Stomach smooth muscle (tissue), 2 donors: Measurements from ENCODE around the gene ZNF70.

Source experiments
- H3K27ac ChIP-seq: one replicate; pipeline ENCODE4 v1.7.0; 2013; ENCODE audit warnings: mild to moderate bottlenecking, low read length, inconsistent platforms
- H3K27me3 ChIP-seq, 2 donors: one replicate each; pipeline ENCODE4 v1.7.0; 2013; ENCODE audit warnings: low read length in 2 of 2; ENCODE audit not compliant: insufficient read depth in 2 of 2, control insufficient read depth in 1 of 2
- H3K36me3 ChIP-seq, 2 donors: one replicate each; pipeline ENCODE4 v1.7.0; 2013; ENCODE audit warnings: low read length in 2 of 2; ENCODE audit not compliant: control insufficient read depth in 2 of 2, insufficient read depth in 2 of 2
- H3K4me1 ChIP-seq: one replicate; pipeline ENCODE4 v1.7.0; 2013; ENCODE audit warnings: low read length; ENCODE audit not compliant: control insufficient read depth, insufficient read depth
- H3K4me3 ChIP-seq, 2 donors: one replicate each; pipeline ENCODE4 v1.7.0; 2013; ENCODE audit warnings: low read length in 2 of 2
- H3K9ac ChIP-seq, 2 donors: one replicate each; pipeline ENCODE4 v1.7.0; 2013; ENCODE audit warnings: low read length in 2 of 2, mild to moderate bottlenecking in 1 of 2
- H3K9me3 ChIP-seq, 2 donors: one replicate each; pipeline ENCODE4 v1.7.0; 2013; ENCODE audit warnings: low read length in 2 of 2; ENCODE audit not compliant: control insufficient read depth in 2 of 2
- donor health status: healthy.
- donor health status: Pancreatic carcinoma.

ZNF70 gene

DNA sequence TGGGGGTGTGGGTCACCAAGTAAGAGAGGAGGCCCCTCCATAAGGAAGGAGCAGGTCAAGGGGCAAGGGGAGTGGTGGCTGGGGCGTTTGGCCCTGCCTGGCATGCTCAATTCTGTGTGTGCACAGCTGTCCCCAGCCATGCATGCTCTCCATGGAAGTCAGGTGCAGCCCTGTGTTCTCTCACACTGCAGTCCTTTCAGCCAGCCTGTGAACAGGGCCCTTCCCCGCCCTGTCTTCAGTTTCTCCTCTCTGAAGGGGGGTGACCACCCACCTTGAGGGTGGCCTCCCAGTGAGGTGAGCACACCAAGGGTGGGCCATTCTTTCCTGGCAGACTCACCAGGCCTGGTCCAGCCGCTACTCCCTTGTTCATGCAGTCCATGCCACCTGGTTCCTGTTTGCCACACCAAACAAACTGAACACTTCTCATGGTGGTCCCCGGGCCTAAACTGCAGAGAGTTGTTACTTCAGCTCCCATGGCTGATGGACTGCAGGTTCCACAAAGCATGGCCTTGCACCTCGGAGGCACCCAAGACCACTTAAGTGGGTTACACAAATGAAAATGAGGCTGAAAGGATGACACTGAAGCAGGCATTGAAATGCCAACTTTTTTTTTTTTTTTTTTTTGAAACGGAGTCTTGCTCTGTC lies 18.5 kb upstream of the ZNF70 start:
- H3K27me3 ChIP-seq, result no peaks in the 10 kb centered on the region
- peak overlapping the region in 1 of 2 donors; percentile 55 for H3K9ac ChIP-seq
- H3K27ac ChIP-seq, result peak overlapping the region; percentile 86

GRCh38 chr22:23767673-23768548 lies 17.0 kb upstream of the ZNF70 start, which contains the start of gene CHCHD10:
CHCHD10 (minus strand) TSS chr22:23767972; CDS start chr22:23767874, 98 bp downstream.
- H3K9me3 ChIP-seq, result no peaks in the 10 kb centered on the region
- peaks cover 52% of the 10 kb centered on the region for H3K4me1 ChIP-seq
- H3K27me3 ChIP-seq, result no peaks in the 10 kb centered on the region
- peak within 1 kb of the TSS; percentile 86 to 88 for H3K9ac ChIP-seq
- peak within 1 kb of the TSS; percentile 84 to 90 for H3K4me3 ChIP-seq
- H3K27ac ChIP-seq, result peak within 1 kb of the TSS; percentile 86
- H3K36me3 ChIP-seq, result no peaks in the 10 kb centered on the region

More for the DNA sequence above, 18.5 kb upstream of the ZNF70 start:
- H3K36me3 ChIP-seq, result no peaks in the 10 kb centered on the region
- H3K4me3 ChIP-seq, result no peak overlapping the region
- no peaks in the 10 kb centered on the region for H3K9me3 ChIP-seq
- peaks cover 54% of the 10 kb centered on the region for H3K4me1 ChIP-seq

DNA sequence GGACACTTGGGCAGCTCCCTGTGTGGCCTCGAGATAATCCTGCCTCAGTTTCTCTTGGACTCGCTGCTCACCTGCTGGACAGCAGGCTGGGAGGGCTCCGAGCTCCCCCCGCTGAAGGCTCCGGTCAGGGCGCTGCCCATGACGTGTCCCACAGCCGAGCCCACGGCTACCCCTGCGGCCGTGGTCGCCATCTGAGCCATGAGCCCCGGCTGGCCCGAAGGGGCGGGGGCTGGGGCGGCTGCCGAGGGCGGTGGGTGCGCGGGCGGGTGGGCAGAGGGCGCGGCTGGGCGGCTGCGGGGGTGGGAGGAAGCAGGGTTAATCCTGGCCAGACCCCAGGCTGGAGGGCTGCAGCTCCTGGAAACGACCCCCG lies 16.4 kb upstream of the ZNF70 start:
- Histone ChIP-seq H3K27ac (peak overlapping the region; percentile 86), H3K4me1 (peaks cover 52% of the 10 kb centered on the region), H3K9ac (peak overlapping the region; percentile 86 to 88), H3K9me3 (no peaks in the 10 kb centered on the region), H3K27me3 (no peaks in the 10 kb centered on the region), H3K36me3 (no peaks in the 10 kb centered on the region), H3K4me3 (peak overlapping the region; percentile 84 to 90)

GRCh38 chr22:23764899-23765881 lies 14.3 kb upstream of the ZNF70 start:
- Histone ChIP-seq H3K4me1 (peaks cover 43% of the 10 kb centered on the region), H3K36me3 (no peaks in the 10 kb centered on the region), H3K9me3 (no peaks in the 10 kb centered on the region), H3K9ac (no peak overlapping the region), H3K4me3 (no peak overlapping the region), H3K27me3 (no peaks in the 10 kb centered on the region), H3K27ac (no peak overlapping the region)

GRCh38 chr22:23763954-23764353 lies 13.0 kb upstream of the ZNF70 start:
- no peaks in the 10 kb centered on the region for H3K36me3 ChIP-seq
- H3K27me3 ChIP-seq, result no peaks in the 10 kb centered on the region
- H3K4me3 ChIP-seq, result peak overlapping the region in 1 of 2 donors; percentile 35
- peaks cover 37% of the 10 kb centered on the region for H3K4me1 ChIP-seq
- H3K9ac ChIP-seq, result no peak overlapping the region
- no peak overlapping the region for H3K27ac ChIP-seq
- no peaks in the 10 kb centered on the region for H3K9me3 ChIP-seq

DNA sequence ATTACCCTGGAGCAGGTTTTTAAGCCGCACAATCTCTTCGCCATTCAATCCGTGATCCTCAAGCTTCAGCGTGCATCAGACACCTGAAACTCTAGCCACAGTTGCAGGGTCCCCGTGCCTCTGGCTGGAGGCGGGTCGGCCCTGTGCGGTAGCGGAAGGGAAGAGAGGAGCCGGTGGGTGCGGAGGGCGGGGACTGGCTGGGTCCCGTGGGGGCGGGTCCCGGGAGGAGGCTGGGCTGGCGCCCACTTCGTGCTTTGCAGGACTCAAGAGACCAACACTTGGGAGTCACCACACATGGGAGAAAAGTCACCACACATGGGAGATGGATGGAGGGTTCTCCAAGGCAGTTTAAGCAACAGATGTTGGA lies 12.7 kb upstream of the ZNF70 start:
- Histone ChIP-seq H3K27me3 (no peaks in the 10 kb centered on the region), H3K9me3 (no peaks in the 10 kb centered on the region), H3K4me1 (peaks cover 36% of the 10 kb centered on the region), H3K4me3 (peak overlapping the region in 1 of 2 donors; percentile 35), H3K27ac (no peak overlapping the region), H3K36me3 (no peaks in the 10 kb centered on the region), H3K9ac (no peak overlapping the region)

GRCh38 chr22:23762842-23763578 lies 12.1 kb upstream of the ZNF70 start, which contains the start of gene C22orf15:
C22orf15 (plus strand) TSS chr22:23762990; CDS start chr22:23763307, 317 bp downstream.
- H3K4me1 ChIP-seq, result peaks cover 30% of the 10 kb centered on the region
- H3K27ac ChIP-seq, result no peak within 1 kb of the TSS
- H3K9me3 ChIP-seq, result no peaks in the 10 kb centered on the region
- no peaks in the 10 kb centered on the region for H3K27me3 ChIP-seq
- peak within 1 kb of the TSS in 1 of 2 donors; percentile 35 for H3K4me3 ChIP-seq
- H3K9ac ChIP-seq, result peak within 1 kb of the TSS in 1 of 2 donors; percentile 13
- H3K36me3 ChIP-seq, result no peaks in the 10 kb centered on the region

DNA sequence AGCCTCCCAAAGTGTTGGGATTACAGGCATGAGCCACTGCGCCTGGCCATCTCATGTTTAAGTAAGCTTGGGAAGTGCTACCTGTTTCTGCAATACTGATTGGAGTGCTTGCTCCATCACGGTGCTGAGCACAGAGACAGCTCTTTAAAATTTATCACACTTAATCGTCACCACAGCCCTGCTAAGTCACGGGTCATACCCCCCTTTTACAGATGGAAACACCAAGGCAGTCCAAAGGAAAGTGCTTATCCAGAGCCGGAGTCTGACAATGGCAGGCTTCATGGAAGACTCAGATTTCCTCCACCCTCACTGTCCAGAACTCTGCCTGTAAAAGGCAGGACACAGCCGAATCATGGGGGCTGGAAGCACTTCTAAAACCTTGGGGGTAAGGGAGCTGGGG lies 9.1 kb upstream of the ZNF70 start:
- Histone ChIP-seq H3K27ac (no peak overlapping the region), H3K4me3 (no peak overlapping the region), H3K9ac (no peak overlapping the region), H3K36me3 (no peaks in the 10 kb centered on the region), H3K4me1 (peaks cover 20% of the 10 kb centered on the region), H3K27me3 (no peaks in the 10 kb centered on the region), H3K9me3 (no peaks in the 10 kb centered on the region)

- H3K27ac ChIP-seq, result no peak overlapping the region
- H3K9me3 ChIP-seq, result no peaks in the 10 kb centered on the region
- H3K4me1 ChIP-seq, result peaks cover 17% of the 10 kb centered on the region
- H3K36me3 ChIP-seq, result no peaks in the 10 kb centered on the region
- no peaks in the 10 kb centered on the region for H3K27me3 ChIP-seq
- no peak overlapping the region for H3K4me3 ChIP-seq
- H3K9ac ChIP-seq, result no peak overlapping the region
These were observed 8.7 kb upstream of the ZNF70 start for GRCh38 chr22:23759566-23759965.

- H3K9ac ChIP-seq, result no peak overlapping the region
- no peaks in the 10 kb centered on the region for H3K36me3 ChIP-seq
- no peak overlapping the region for H3K27ac ChIP-seq
- H3K4me3 ChIP-seq, result no peak overlapping the region
- no peaks in the 10 kb centered on the region for H3K27me3 ChIP-seq
- no peaks in the 10 kb centered on the region for H3K9me3 ChIP-seq
- no peaks in the 10 kb centered on the region for H3K4me1 ChIP-seq
These were observed 6.0 kb upstream of the ZNF70 start for GRCh38 chr22:23756891-23757290.
